ENCODE measurements around the gene LCLAT1.
"Not testable (repeated sequence)": the region's sequence is repeated elsewhere in the genome, so short reads cannot be mapped to it uniquely, and the experiment has no call there.

The LCLAT1 gene

DNA sequence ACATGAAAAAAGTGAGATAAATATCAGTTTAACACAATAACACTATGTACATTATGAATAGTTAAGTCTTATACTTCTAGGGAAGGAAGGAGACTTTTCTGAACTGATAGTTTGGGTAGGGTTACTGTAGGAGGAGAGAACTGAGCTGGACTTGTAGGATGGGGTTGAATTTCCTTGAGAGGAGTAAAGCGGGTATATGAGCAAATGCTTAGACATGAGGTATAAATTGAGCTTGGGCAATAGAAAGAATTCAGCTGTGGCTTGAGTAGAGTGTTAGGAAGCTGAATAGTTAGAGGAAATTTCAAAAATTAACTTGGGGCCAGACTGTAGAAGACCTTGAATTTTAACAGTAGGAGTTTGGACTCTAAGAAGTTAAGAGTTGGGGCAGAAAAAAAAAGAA lies 45.1 kb downstream of the LCLAT1 start:
- DNase-seq, result no peak

- no peak for DNase-seq
Observed at GRCh38 chr2:30492619-30493018, 45.6 kb downstream of the LCLAT1 start.

- DNase-seq, result no peak
Observed at GRCh38 chr2:30493440-30493839, 46.4 kb downstream of the LCLAT1 start.

DNA sequence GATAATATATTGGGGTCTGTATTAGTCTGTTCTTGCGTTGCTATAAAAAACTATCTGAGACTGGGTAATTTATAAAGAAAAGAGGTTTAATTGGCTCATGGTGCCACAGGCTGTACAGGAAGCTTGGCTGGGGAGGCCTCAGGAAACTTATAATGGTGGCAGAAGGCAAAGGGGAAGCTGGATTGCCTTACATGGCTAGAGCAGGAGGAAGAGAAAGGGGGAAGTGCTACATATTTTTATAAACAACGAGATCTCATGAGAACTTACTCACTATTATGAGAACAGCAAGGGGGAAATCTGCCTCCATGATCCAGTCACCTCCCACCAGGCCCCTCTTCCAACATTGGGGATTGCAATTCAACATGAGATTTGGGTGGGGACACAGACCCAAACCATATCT lies 48.9 kb downstream of the LCLAT1 start:
- not testable (repeated sequence) for DNase-seq

DNA sequence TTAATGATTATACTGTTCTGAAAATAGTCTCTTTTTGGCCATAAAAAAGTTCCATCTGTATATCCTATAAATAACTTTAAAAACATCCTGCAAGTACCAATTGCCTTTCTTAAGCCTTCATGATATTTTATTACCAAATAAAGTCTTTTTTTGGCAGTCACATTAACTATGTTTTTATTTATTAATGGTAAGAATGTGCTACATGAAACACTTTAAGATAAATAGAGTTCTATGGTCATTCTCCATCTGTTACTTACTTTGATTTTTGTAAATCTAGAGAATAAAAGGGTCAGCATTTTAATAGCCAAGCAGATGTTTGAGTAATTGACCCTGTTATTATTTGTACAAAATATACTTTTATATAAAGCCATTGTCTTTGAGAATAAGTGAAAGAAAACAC lies 52.6 kb downstream of the LCLAT1 start:
- DNase-seq, result no peak

GRCh38 chr2:30500699-30501098 lies 53.7 kb downstream of the LCLAT1 start:
- DNase-seq, result no peak

DNA sequence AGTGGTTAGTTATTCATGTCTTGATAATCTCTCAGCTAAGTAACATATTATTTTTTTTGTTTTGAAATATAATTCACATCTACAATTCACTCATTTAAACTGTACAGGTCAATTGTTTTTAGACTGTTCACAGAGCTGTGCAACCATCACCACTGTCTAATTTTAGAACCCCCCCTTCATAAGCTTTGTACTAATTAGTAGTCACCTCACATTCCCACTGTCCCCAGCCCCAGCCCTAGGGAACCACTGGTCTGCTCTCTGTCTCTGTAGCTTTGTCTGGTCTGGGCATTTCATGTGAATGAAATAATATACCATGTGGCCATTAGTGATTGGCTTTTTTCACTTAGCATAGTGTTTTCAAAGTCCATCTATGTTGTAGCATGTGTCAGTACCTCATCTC lies 55.3 kb downstream of the LCLAT1 start:
- DNase-seq, result no peak

GRCh38 chr2:30503007-30503694 lies 56.1 kb downstream of the LCLAT1 start:
- DNase-seq, result no peak

- DNase-seq, result no peak
Observed at GRCh38 chr2:30503695-30504052, 56.6 kb downstream of the LCLAT1 start.

- no peak for DNase-seq
Observed at GRCh38 chr2:30504731-30505130, 57.7 kb downstream of the LCLAT1 start.

- no peak for DNase-seq
Observed at GRCh38 chr2:30505500-30506180, 58.6 kb downstream of the LCLAT1 start.

DNA sequence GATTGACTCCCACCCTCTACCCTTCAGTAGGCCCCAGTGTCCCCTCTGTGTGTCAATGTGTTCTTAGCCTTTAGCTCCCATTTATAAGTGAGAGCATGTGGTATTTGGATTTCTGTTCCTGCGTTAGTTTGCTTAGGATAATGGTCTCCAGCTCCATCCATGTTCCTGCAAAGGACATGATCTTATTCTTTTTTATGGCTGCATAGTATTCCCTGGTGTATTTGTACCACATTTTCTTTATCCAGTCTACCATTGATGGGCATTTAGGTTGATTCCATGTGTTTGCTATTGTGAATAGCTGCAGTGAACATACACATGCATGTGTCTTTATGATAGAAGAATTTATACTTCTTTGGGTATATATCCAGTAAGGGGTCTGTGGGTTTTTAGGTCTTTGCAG lies 60.4 kb downstream of the LCLAT1 start:
- DNase-seq, result not testable (repeated sequence)

- DNase-seq, result no peak
Observed at GRCh38 chr2:30509716-30510115, 62.7 kb downstream of the LCLAT1 start.

DNA sequence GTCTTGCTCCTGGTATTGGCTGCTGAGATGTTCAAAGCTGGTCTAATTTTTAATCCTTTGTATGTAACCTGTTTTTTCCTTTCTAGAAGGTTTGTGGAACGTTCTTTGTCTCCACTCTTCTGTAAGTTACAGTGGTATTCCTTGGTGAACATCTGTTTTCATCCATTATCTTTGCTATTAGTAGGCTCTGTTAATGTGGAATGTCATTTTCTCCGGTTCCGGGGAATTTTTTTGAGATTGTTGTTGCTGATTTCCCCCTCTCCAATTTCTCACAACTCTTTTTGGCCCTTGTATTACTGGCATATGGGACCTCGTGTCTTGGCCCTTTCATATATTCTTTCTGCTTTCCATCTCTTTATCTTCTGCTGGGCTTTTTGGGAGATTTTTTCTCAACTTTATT lies 63.4 kb downstream of the LCLAT1 start:
- no peak for DNase-seq

GRCh38 chr2:30511122-30512083 lies 64.4 kb downstream of the LCLAT1 start:
- peak; percentile 19 for DNase-seq

DNA sequence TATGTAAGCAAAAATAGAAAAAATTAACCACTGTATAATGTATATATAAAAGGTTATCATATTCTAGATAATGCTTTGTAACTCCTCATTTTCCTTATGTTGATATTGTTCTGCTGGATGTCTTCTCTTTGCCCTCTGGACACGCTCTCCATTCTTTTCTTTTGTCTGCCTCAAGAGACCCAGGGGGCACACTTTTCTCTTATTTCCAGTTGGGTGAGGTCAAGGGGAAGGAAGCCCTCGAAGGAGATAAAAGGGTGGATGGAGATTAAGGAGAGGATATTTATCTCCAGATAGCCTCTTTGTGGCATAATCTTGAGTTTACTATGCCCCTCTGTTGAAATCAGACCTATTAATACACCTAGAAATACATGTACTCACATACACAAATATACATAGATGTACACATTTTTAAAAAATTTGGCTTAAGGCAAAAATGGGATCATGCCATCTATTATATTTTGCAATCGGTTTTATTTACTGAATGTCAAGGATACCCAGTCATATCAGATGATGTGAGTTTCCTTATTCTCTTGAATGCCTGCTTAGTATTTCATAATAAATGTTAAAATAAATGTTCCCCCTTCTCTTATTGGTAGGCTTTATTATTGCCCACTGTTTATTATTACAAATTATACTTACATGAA lies 65.3 kb downstream of the LCLAT1 start:
- no peak for DNase-seq

GRCh38 chr2:30513649-30514048 lies 66.6 kb downstream of the LCLAT1 start:
- DNase-seq, result not testable (repeated sequence)

DNA sequence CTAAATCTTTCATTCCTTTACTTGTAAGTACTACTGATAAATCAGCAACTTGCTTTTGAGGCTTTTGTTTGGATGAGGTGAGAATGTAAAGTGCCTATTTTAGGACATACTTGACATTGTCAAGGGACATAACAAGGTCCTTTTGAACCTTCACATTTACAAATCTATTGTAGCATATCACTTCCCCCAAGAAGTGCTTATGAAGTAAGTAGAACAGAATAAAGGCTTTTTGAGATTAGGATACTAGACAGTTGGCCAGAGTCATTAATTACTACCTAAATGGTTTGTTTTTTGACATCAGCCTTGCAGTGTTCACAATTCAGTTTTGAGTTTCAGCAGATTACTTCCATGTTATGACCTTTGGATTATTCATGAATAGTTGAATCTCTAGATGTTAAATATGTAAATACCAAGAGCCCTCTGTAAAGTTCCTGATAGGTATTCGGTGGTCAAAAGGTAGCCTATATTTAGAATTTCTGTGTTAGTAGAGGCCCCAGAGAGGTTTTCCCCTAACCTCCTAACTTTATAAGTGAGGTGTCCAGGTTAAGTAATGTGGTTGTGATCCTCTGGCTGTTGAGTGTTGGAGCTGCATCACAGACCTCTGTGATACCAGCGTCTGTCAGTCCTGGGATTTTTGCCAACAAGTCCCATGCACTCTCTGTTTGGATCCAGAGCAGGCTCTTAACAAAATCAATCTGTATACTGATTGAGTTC lies 67.2 kb downstream of the LCLAT1 start:
- DNase-seq, result peak; percentile 16

- no peak for DNase-seq
Observed at GRCh38 chr2:30514848-30515435, 67.9 kb downstream of the LCLAT1 start.

- DNase-seq, result no peak
Observed at GRCh38 chr2:30516166-30516565, 69.1 kb downstream of the LCLAT1 start.

DNA sequence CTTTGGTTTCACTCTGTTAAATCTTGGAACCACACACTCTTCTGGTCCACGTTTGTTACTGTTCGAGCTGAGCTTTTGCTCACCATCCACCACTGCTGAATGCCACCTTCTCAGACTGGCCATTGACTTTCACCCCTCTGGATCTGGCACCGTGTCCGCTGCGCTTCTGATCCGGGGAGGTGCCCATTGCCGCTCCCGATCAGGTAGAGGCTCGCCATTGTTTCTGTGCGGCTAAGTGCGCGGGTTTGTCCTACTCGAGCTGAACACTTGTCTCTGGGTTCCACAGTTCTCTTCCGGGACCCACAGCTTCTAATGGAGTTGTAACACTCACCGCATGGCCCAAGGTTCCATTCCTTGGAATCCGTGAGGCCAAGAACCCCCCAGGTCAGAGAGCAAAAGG lies 72.8 kb downstream of the LCLAT1 start:
- DNase-seq, result no peak

GRCh38 chr2:30522421-30522820 lies 75.4 kb downstream of the LCLAT1 start:
- no peak for DNase-seq
